H1 (cell line): ENCODE results near the gene KHDC4. TPM values are rescaled to one million over a fixed set of nuclear protein-coding genes. Genes with fewer than 3 reads are reported as not detected.

Source experiments
- CBX5 ChIP-seq: fragments of 300-800, 300-1000 bp; sonication (generic); IDR thresholded peaks from 2 replicates; pipeline ENCODE4 v1.7.1; 2016; ENCODE audit warnings: antibody characterized with exemption, low read length, low read depth
- CEBPB ChIP-seq: IDR thresholded peaks from 2 replicates; pipeline ENCODE4 v1.6.1; 2012; ENCODE audit warnings: low read depth, low read length
- KDM1A ChIP-seq: fragments of 200-600, 300-600 bp; sonication (generic); IDR thresholded peaks from 2 replicates; pipeline ENCODE4 v1.7.1; 2016; ENCODE audit warnings: mild to moderate bottlenecking, low read length, borderline replicate concordance
- polyA plus RNA-seq, 7 experiments: library from polyadenylated mRNA; depleted of rRNA in 3 of 7; stranded (reverse) in 5 of 7; unstranded in 2 of 7; fragments of >200 nt in 5 of 7; fragments of 200-250 nt in 2 of 7; gene quantifications; 1 replicate in 5 of 7; 2 replicates in 1 of 7; 4 replicates in 1 of 7; pipeline versions ENCODE4 v1.2.1 to v1.2.3, GENCODE V29; 2011 to 2013; ENCODE audit warnings: missing spikeins in 2 of 7, mixed read lengths in 2 of 7
- total RNA-seq: library from RNA; stranded (reverse); fragmentation: NEBNext Ultra II Directional; extraction: Animal tissue kit (Norgen Biotek cat#: 25700); gene quantifications from 2 replicates; pipeline ENCODE4 v1.2.1, GENCODE V29; 2021

Gene KHDC4
- total and polyA plus RNA-seq, 2 of the 8 experiments (the other 6 are each of a cell fraction or from before 2014, with no cell fraction given), result 56.6 to 81.1 TPM

- no peak for TF ChIP-seq CEBPB
- no peak for TF ChIP-seq CBX5
- no peak for TF ChIP-seq KDM1A
Observed at GRCh38 chr1:155981266-155982088, 47.3 kb upstream of the KHDC4 start (continued).
